ENCODE data around the gene CTDP1. TPM values are rescaled to one million over a fixed set of nuclear protein-coding genes. Genes with fewer than 3 reads are reported as not detected.
A peak's percentile ranks its signal among the peaks of the same experiment; 100 is the strongest.

CTDP1 gene
- total and polyA plus RNA-seq, 4 donors, result 7.0 to 19.8 (median 16.7) TPM

- WGBS, 2 donors, result 4% methylated on average over 1 of the region's 1 CpG
- H3K4me1 ChIP-seq (ENCODE audit: control insufficient read depth in 1 of 2, insufficient read depth in 2 of 2, low read length in 2 of 2), result no peaks in the 10 kb centered on the region
- no peaks in the 10 kb centered on the region for H3K27me3 ChIP-seq (ENCODE audit: control insufficient read depth in 1 of 2, insufficient read depth in 2 of 2, low read length in 1 of 2)
- H3K9me3 ChIP-seq (ENCODE audit: control insufficient read depth, low read length), result peaks cover 8% of the 10 kb centered on the region
- no peak overlapping the region for H3K27ac ChIP-seq (ENCODE audit: low read depth in 1 of 2, low read length in 2 of 2)
- no peaks in the 10 kb centered on the region for H3K36me3 ChIP-seq (ENCODE audit: control insufficient read depth in 1 of 2, insufficient read depth in 2 of 2, low read length in 1 of 2)
- ATAC-seq (ENCODE audit: low FRiP score), result no peak
- no peak overlapping the region for H3K4me3 ChIP-seq (ENCODE audit: low read length in 2 of 2)
- DNase-seq, result no peak
- intact Hi-C loops (cut with DNase I), result no loop called here
Observed at GRCh38 chr18:79760348-79760747, 80.7 kb downstream of the CTDP1 start.

- Histone ChIP-seq H3K4me1 (ENCODE audit: control insufficient read depth in 1 of 2, insufficient read depth in 2 of 2, low read length in 2 of 2) (no peaks in the 10 kb centered on the region), H3K27ac (ENCODE audit: low read depth in 1 of 2, low read length in 2 of 2) (no peak overlapping the region), H3K9me3 (ENCODE audit: control insufficient read depth, low read length) (peaks cover 9% of the 10 kb centered on the region), H3K36me3 (ENCODE audit: control insufficient read depth in 1 of 2, insufficient read depth in 2 of 2, low read length in 1 of 2) (no peaks in the 10 kb centered on the region), H3K27me3 (ENCODE audit: control insufficient read depth in 1 of 2, insufficient read depth in 2 of 2, low read length in 1 of 2) (no peaks in the 10 kb centered on the region), H3K4me3 (ENCODE audit: low read length in 2 of 2) (no peak overlapping the region)
- 59% methylated on average over 1 of the region's 1 CpG for WGBS, 2 donors
- intact Hi-C loops (cut with DNase I), result no loop called here
- DNase-seq (no peak), ATAC-seq (ENCODE audit: low FRiP score) (no peak)
Observed at GRCh38 chr18:79760881-79761280, 81.3 kb downstream of the CTDP1 start.

DNA sequence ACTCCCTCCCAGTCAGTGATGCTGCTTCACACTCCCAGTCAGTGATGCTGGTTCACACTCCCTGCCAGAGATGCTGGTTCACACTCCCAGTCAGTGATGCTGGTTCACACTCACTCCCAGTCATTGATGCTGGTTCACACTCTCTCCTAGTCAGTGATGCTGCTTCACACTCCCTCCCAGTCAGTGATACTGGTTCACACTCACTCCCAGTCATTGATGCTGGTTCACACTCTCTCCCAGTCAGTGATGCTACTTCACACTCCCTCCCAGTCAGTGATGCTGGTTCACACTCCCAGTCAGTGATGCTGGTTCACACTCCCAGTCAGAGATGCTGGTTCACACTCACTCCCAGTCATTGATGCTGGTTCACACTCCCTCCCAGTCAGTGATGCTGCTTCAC, 83.8 kb downstream of the CTDP1 start:
- no peaks in the 10 kb centered on the region for H3K4me1 ChIP-seq (ENCODE audit: control insufficient read depth in 1 of 2, insufficient read depth in 2 of 2, low read length in 2 of 2)
- ATAC-seq (ENCODE audit: low FRiP score) (no peak), DNase-seq (peak in 1 of 2 donors; percentile 9)
- H3K36me3 ChIP-seq (ENCODE audit: control insufficient read depth in 1 of 2, insufficient read depth in 2 of 2, low read length in 1 of 2), result no peaks in the 10 kb centered on the region
- no peak overlapping the region for H3K4me3 ChIP-seq (ENCODE audit: low read length in 2 of 2)
- H3K27me3 ChIP-seq (ENCODE audit: control insufficient read depth in 1 of 2, insufficient read depth in 2 of 2, low read length in 1 of 2), result no peaks in the 10 kb centered on the region
- intact Hi-C loops (cut with DNase I), result no loop called here
- H3K27ac ChIP-seq (ENCODE audit: low read depth in 1 of 2, low read length in 2 of 2), result no peak overlapping the region
- peaks cover 15% of the 10 kb centered on the region for H3K9me3 ChIP-seq (ENCODE audit: control insufficient read depth, low read length)

DNA sequence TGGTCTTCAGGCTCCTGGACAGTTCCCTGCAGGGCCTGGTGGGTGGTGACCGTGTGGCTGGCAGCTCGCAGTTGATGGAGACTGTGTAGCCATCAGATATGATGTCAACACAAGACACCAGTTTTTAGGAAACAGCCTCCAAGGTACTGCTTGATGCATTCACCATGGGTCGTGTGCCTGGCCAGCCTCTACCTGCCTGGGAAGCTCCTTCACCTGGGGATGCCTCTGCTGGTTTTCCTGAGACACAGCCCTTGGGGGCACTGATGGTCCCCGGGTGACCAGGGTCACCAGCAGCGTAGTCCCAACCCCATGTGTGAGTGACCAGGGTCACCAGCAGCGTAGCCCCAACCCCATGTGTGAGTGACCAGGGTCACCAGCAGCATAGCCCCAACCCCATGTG, 84.5 kb downstream of the CTDP1 start:
- Histone ChIP-seq H3K27ac (ENCODE audit: low read depth in 1 of 2, low read length in 2 of 2) (no peak overlapping the region), H3K36me3 (ENCODE audit: control insufficient read depth in 1 of 2, insufficient read depth in 2 of 2, low read length in 1 of 2) (no peaks in the 10 kb centered on the region), H3K4me3 (ENCODE audit: low read length in 2 of 2) (no peak overlapping the region), H3K4me1 (ENCODE audit: control insufficient read depth in 1 of 2, insufficient read depth in 2 of 2, low read length in 2 of 2) (no peaks in the 10 kb centered on the region), H3K27me3 (ENCODE audit: control insufficient read depth in 1 of 2, insufficient read depth in 2 of 2, low read length in 1 of 2) (no peaks in the 10 kb centered on the region), H3K9me3 (ENCODE audit: control insufficient read depth, low read length) (peaks cover 15% of the 10 kb centered on the region)
- ATAC-seq (ENCODE audit: low FRiP score), result no peak
- intact Hi-C loops (cut with DNase I), result no loop called here
- 80 to 85% methylated on average over 5 to 6 of the region's 6 CpGs for WGBS, 2 donors
- peak in 1 of 2 donors; percentile 6 for DNase-seq

GRCh38 chr18:79765491-79766245, 86.1 kb downstream of the CTDP1 start:
- WGBS, 2 donors, result 63 to 69% methylated on average over 14 of the region's 14 CpGs
- Histone ChIP-seq H3K27me3 (ENCODE audit: control insufficient read depth in 1 of 2, insufficient read depth in 2 of 2, low read length in 1 of 2) (no peaks in the 10 kb centered on the region), H3K4me3 (ENCODE audit: low read length in 2 of 2) (no peak overlapping the region), H3K27ac (ENCODE audit: low read depth in 1 of 2, low read length in 2 of 2) (no peak overlapping the region), H3K4me1 (ENCODE audit: control insufficient read depth in 1 of 2, insufficient read depth in 2 of 2, low read length in 2 of 2) (no peaks in the 10 kb centered on the region), H3K36me3 (ENCODE audit: control insufficient read depth in 1 of 2, insufficient read depth in 2 of 2, low read length in 1 of 2) (no peaks in the 10 kb centered on the region), H3K9me3 (ENCODE audit: control insufficient read depth, low read length) (peaks cover 19% of the 10 kb centered on the region)
- intact Hi-C loops (cut with DNase I), result no loop called here
- peak; percentile 19 to 44 for DNase-seq
- no peak for ATAC-seq (ENCODE audit: low FRiP score)

GRCh38 chr18:79766308-79766707, 86.7 kb downstream of the CTDP1 start:
- H3K9me3 ChIP-seq (ENCODE audit: control insufficient read depth, low read length), result peaks cover 21% of the 10 kb centered on the region
- 66 to 68% methylated on average over 16 of the region's 16 CpGs for WGBS, 2 donors
- DNase-seq, result peak; percentile 34 to 69
- H3K36me3 ChIP-seq (ENCODE audit: control insufficient read depth in 1 of 2, insufficient read depth in 2 of 2, low read length in 1 of 2), result no peaks in the 10 kb centered on the region
- H3K4me1 ChIP-seq (ENCODE audit: control insufficient read depth in 1 of 2, insufficient read depth in 2 of 2, low read length in 2 of 2), result no peaks in the 10 kb centered on the region
- no peak for ATAC-seq (ENCODE audit: low FRiP score)
- H3K27me3 ChIP-seq (ENCODE audit: control insufficient read depth in 1 of 2, insufficient read depth in 2 of 2, low read length in 1 of 2), result no peaks in the 10 kb centered on the region
- intact Hi-C loops (cut with DNase I), result no loop called here
- no peak overlapping the region for H3K27ac ChIP-seq (ENCODE audit: low read depth in 1 of 2, low read length in 2 of 2)
- no peak overlapping the region for H3K4me3 ChIP-seq (ENCODE audit: low read length in 2 of 2)

GRCh38 chr18:79768745-79769144, 89.1 kb downstream of the CTDP1 start:
- peaks cover 12% of the 10 kb centered on the region for H3K9me3 ChIP-seq (ENCODE audit: control insufficient read depth, low read length)
- no peaks in the 10 kb centered on the region for H3K4me1 ChIP-seq (ENCODE audit: control insufficient read depth in 1 of 2, insufficient read depth in 2 of 2, low read length in 2 of 2)
- ATAC-seq (ENCODE audit: low FRiP score) (no peak), DNase-seq (no peak)
- H3K27me3 ChIP-seq (ENCODE audit: control insufficient read depth in 1 of 2, insufficient read depth in 2 of 2, low read length in 1 of 2), result no peaks in the 10 kb centered on the region
- intact Hi-C loops (cut with DNase I), result no loop called here
- WGBS, 2 donors, result 17 to 19% methylated on average over 3 of the region's 3 CpGs
- no peak overlapping the region for H3K27ac ChIP-seq (ENCODE audit: low read depth in 1 of 2, low read length in 2 of 2)
- no peak overlapping the region for H3K4me3 ChIP-seq (ENCODE audit: low read length in 2 of 2)
- no peaks in the 10 kb centered on the region for H3K36me3 ChIP-seq (ENCODE audit: control insufficient read depth in 1 of 2, insufficient read depth in 2 of 2, low read length in 1 of 2)

- ATAC-seq (ENCODE audit: low FRiP score), result no peak
- Histone ChIP-seq H3K4me3 (ENCODE audit: low read length in 2 of 2) (no peak overlapping the region), H3K36me3 (ENCODE audit: control insufficient read depth in 1 of 2, insufficient read depth in 2 of 2, low read length in 1 of 2) (no peaks in the 10 kb centered on the region), H3K27me3 (ENCODE audit: control insufficient read depth in 1 of 2, insufficient read depth in 2 of 2, low read length in 1 of 2) (no peaks in the 10 kb centered on the region), H3K9me3 (ENCODE audit: control insufficient read depth, low read length) (peaks cover 12% of the 10 kb centered on the region), H3K27ac (ENCODE audit: low read depth in 1 of 2, low read length in 2 of 2) (no peak overlapping the region), H3K4me1 (ENCODE audit: control insufficient read depth in 1 of 2, insufficient read depth in 2 of 2, low read length in 2 of 2) (no peaks in the 10 kb centered on the region)
- peak; percentile 29 to 64 for DNase-seq
- WGBS, 2 donors, result 88 to 89% methylated on average over 31 of the region's 31 CpGs
- intact Hi-C loops (cut with DNase I), result no loop called here
Observed at GRCh38 chr18:79769698-79770500, 90.3 kb downstream of the CTDP1 start.

DNA sequence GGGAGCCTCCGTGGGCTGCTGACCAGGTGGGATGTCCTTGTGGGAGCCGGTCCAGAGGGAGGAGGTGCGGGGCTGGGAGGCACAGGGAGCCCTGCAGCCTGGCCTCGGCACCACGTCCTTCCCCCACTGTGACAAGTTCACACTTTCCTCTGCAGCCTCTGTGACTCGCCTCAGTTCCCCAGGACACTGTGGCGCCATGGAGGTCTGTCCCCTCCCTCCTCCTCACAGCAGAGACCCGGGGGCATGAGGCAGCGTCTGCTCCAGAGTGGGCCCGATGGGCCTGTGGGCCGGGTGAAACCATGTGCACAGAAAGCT, 90.9 kb downstream of the CTDP1 start:
- WGBS, 2 donors, result 66 to 74% methylated on average over 9 to 11 of the region's 11 CpGs
- Histone ChIP-seq H3K27me3 (ENCODE audit: control insufficient read depth in 1 of 2, insufficient read depth in 2 of 2, low read length in 1 of 2) (no peaks in the 10 kb centered on the region), H3K27ac (ENCODE audit: low read depth in 1 of 2, low read length in 2 of 2) (no peak overlapping the region), H3K36me3 (ENCODE audit: control insufficient read depth in 1 of 2, insufficient read depth in 2 of 2, low read length in 1 of 2) (no peaks in the 10 kb centered on the region), H3K4me3 (ENCODE audit: low read length in 2 of 2) (no peak overlapping the region), H3K9me3 (ENCODE audit: control insufficient read depth, low read length) (peaks cover 12% of the 10 kb centered on the region), H3K4me1 (ENCODE audit: control insufficient read depth in 1 of 2, insufficient read depth in 2 of 2, low read length in 2 of 2) (no peaks in the 10 kb centered on the region)
- intact Hi-C loops (cut with DNase I), result no loop called here
- no peak for ATAC-seq (ENCODE audit: low FRiP score)
- DNase-seq, result peak in 1 of 2 donors; percentile 31
